K562 (cell line): Measurements from ENCODE around the gene TPBGL. TPM values are rescaled to one million over a fixed set of nuclear protein-coding genes. Genes with fewer than 3 reads are reported as not detected.

Experiments
- ATAC-seq: fragments of 200-7000 bp; cut with Tn5 transposase; 3 replicates; pipeline ENCODE4 v1.9.1; 2020; ENCODE audit warnings: moderate library complexity
- BruUV-seq: library from RNA; stranded (reverse); fragments of 400-500 nt; replicated peaks from 2 replicates; lab custom pipeline; 2021; lab: Mats Ljungman, UMichigan
- CTCF ChIA-PET: fragments of 300-600 bp; formaldehyde crosslinking; extraction: SDS; loops from one replicate; lab custom pipeline; 2021; ENCODE audit warnings: low intra/inter-chr PET ratio; lab: Yijun Ruan, JAX
- POLR2A ChIA-PET: fragments of 300-600, 350-650 bp; sonication (Branson Sonifier 250); formaldehyde crosslinking; extraction: SDS; loops from one replicate; lab custom pipeline; 2021; ENCODE audit warnings: antibody characterized with exemption, inconsistent platforms; lab: Yijun Ruan, JAX
- DNase-seq, 4 experiments: peaks; one replicate each; pipeline versions ENCODE4 v3.0.0 to v3.0.0-alpha.2; 2011 to 2018; ENCODE audit warnings: low spot score in 3 of 4, mixed read lengths in 3 of 4; ENCODE audit errors: extremely low read depth in 1 of 4
- FAIRE-seq: peaks from 2 replicates; lab custom pipeline; 2011; peaks lifted over from hg19 to GRCh38; lab: Jason Lieb, UNC
- H2AFZ ChIP-seq: 2 replicates; pipeline ENCODE4 v1.6.0; 2011; ENCODE audit warnings: low read depth, low read length, control low read depth, inconsistent platforms
- H3K27ac ChIP-seq: fragments of 200-600 bp; 3 replicates; pipeline ENCODE4 v1.8.0; 2011; ENCODE audit warnings: low read depth, mild to moderate bottlenecking, control low read depth, inconsistent platforms, low read length, moderate library complexity, mixed read lengths; ENCODE audit errors: extremely low read depth
- H3K27me3 ChIP-seq, 2 experiments: fragments of 300-600 bp in 1 of 2; 2 replicates in 1 of 2; 3 replicates in 1 of 2; pipeline versions ENCODE4 v1.6.0 to v1.8.0; 2011; ENCODE audit warnings: inconsistent platforms in 2 of 2, low read length in 2 of 2, mild to moderate bottlenecking in 1 of 2, mixed read lengths in 1 of 2, moderate library complexity in 1 of 2; ENCODE audit not compliant: control insufficient read depth in 2 of 2, insufficient read depth in 2 of 2
- H3K36me3 ChIP-seq: fragments of 300-600 bp; 3 replicates; pipeline ENCODE4 v1.8.0; 2011; ENCODE audit warnings: mild to moderate bottlenecking, low read length, inconsistent platforms; ENCODE audit not compliant: control insufficient read depth, insufficient read depth
- H3K4me1 ChIP-seq, 2 experiments: fragments of 200-600 bp in 1 of 2; replicated peaks in 1 of 2; 2 replicates in 1 of 2; 3 replicates in 1 of 2; pipeline versions ENCODE4 v1.5.1 to v1.8.0; 2011; ENCODE audit warnings: inconsistent platforms in 2 of 2, low read length in 2 of 2, mild to moderate bottlenecking in 1 of 2, mixed read lengths in 1 of 2, moderate library complexity in 1 of 2; ENCODE audit not compliant: control insufficient read depth in 2 of 2, insufficient read depth in 2 of 2
- H3K4me2 ChIP-seq: 2 replicates; pipeline ENCODE4 v1.6.1; 2011; ENCODE audit warnings: low read length, control low read depth, inconsistent platforms, mixed read lengths; ENCODE audit not compliant: insufficient read depth
- H3K4me3 ChIP-seq: fragments of 200-600 bp; sonication (generic), shearing (Covaris generic); 2 replicates; pipeline ENCODE4 v1.5.1; 2016; ENCODE audit warnings: control low read depth, inconsistent platforms
- H3K79me2 ChIP-seq: fragments of 200-600 bp; 3 replicates; pipeline ENCODE4 v1.8.0; 2011; ENCODE audit warnings: low read length, inconsistent platforms; ENCODE audit not compliant: control insufficient read depth, insufficient read depth
- H3K9ac ChIP-seq, 2 experiments: 2 replicates each; pipeline versions ENCODE4 v1.6.0 to v1.6.1; 2011; ENCODE audit warnings: low read depth in 2 of 2, low read length in 2 of 2, control low read depth in 1 of 2, inconsistent platforms in 1 of 2, mild to moderate bottlenecking in 1 of 2, mixed read lengths in 1 of 2; ENCODE audit not compliant: insufficient read depth in 1 of 2
- H3K9me1 ChIP-seq: one replicate; pipeline ENCODE4 v1.6.0; 2011; ENCODE audit warnings: inconsistent platforms, mild to moderate bottlenecking, low read length, moderate library complexity; ENCODE audit not compliant: control insufficient read depth, insufficient read depth
- H3K9me3 ChIP-seq: replicated peaks from 2 replicates; pipeline ENCODE4 v1.5.1; 2011; ENCODE audit warnings: low read depth, low read length, inconsistent platforms; ENCODE audit not compliant: control insufficient read depth, insufficient read depth
- H4K20me1 ChIP-seq: replicated peaks from 2 replicates; pipeline ENCODE4 v1.6.1; 2011; ENCODE audit warnings: low read length, inconsistent platforms, mixed read lengths; ENCODE audit not compliant: control insufficient read depth, insufficient read depth
- FOS ChIP-seq: IDR thresholded peaks from 3 replicates; pipeline ENCODE4 v1.6.1; 2011; ENCODE audit not compliant: insufficient read length; ENCODE audit errors: extremely low read depth
- HDAC1 ChIP-seq, 2 experiments: fragments of 450-650 bp; IDR thresholded peaks; 2 replicates each; pipeline ENCODE4 v1.6.1; 2016 to 2017; ENCODE audit warnings: inconsistent platforms in 1 of 2, mild to moderate bottlenecking in 1 of 2, moderate library complexity in 1 of 2
- KDM2B ChIP-seq: fragments of 250-450 bp; sonication (Bioruptor Pico); IDR thresholded peaks from 2 replicates; pipeline ENCODE4 v1.8.0; 2021; ENCODE audit warnings: mild to moderate bottlenecking, moderate library complexity
- LCOR ChIP-seq: sonication (generic); formaldehyde crosslinking; IDR thresholded peaks from 2 replicates; pipeline ENCODE4 v1.8.0; 2022; ENCODE audit warnings: mild to moderate bottlenecking, missing genetic modification reagents
- NFIX ChIP-seq: fragments of 250-450 bp; sonication (Bioruptor Pico); IDR thresholded peaks from 2 replicates; pipeline ENCODE4 v1.4.0; 2020; ENCODE audit warnings: low read depth, mild to moderate bottlenecking, moderate library complexity
- POLR2AphosphoS5 ChIP-seq: IDR thresholded peaks from 2 replicates; pipeline ENCODE4 v1.6.1; 2011; ENCODE audit warnings: mild to moderate bottlenecking, low read depth, low read length, moderate library complexity; ENCODE audit not compliant: control insufficient read depth, insufficient read depth
- TGIF2 ChIP-seq: sonication (generic); formaldehyde crosslinking; IDR thresholded peaks from 2 replicates; pipeline ENCODE4 v1.8.1; 2022; ENCODE audit warnings: mild to moderate bottlenecking, missing genetic modification reagents, moderate library complexity
- ZBTB26 ChIP-seq: fragments of 450-650 bp; formaldehyde crosslinking; IDR thresholded peaks from 2 replicates; pipeline ENCODE4 v1.4.0; 2022; ENCODE audit warnings: missing genetic modification characterization
- ZNF507 ChIP-seq: conservative IDR thresholded peaks from 2 replicates; pipeline ENCODE4 v1.6.1; 2017; ENCODE audit warnings: missing genetic modification characterization, missing compliant biosample characterization
- WGBS: fragments of 100-300 bp; shearing (Covaris generic); methylation state at CpG from one replicate; pipeline ENCODE4 v1.1.6; 2016; ENCODE audit warnings: low coverage, mixed read lengths; ENCODE audit not compliant: insufficient coverage; ENCODE audit errors: missing lambda C conversion rate; 5-methylcytosine and 5-hydroxymethylcytosine counted together
- in situ Hi-C: fragments of 300-500 bp; cut with MboI; formaldehyde crosslinking; loops from 4 replicates; pipeline ENCODE4 v1.15.0; 2018; ENCODE audit warnings: inconsistent platforms, mixed read lengths
- intact Hi-C: fragments of 100-400 bp; cut with micrococcal nuclease; formaldehyde crosslinking; loops from 2 replicates; pipeline ENCODE4 v1.14.2; 2022
- polyA plus RNA-seq, 8 experiments: library from polyadenylated mRNA; depleted of rRNA in 4 of 8; stranded (reverse) in 5 of 8; unstranded in 3 of 8; fragments of >200 nt; fragmentation: Nextera tagmentation in 2 of 8; fragmentation: Illumina TruSeq in 1 of 8; extraction: Ambion mirVana in 2 of 8; extraction: Trizol in 1 of 8; gene quantifications; 2 replicates each; pipeline versions ENCODE4 v1.2.1 to v1.2.3, GENCODE V29; 2011 to 2014; ENCODE audit warnings: inconsistent platforms in 1 of 8, missing spikeins in 1 of 8
- total RNA-seq, 7 experiments: library from RNA; depleted of rRNA in 6 of 7; stranded (reverse); fragments of >200 nt in 6 of 7; fragmentation: Illumina TruSeq in 2 of 7; extraction: Trizol in 2 of 7; gene quantifications; 2 replicates each; pipeline versions ENCODE4 v1.2.1 to v1.2.3, GENCODE V29; 2011 to 2021; ENCODE audit warnings: low replicate concordance in 1 of 7

The TPBGL gene
- total and polyA plus RNA-seq, 9 of the 15 experiments (the other 6 are each of a cell fraction or from before 2014, with no cell fraction given), result 0.04 to 0.11 (median 0.06) TPM; not detected in 6

DNA sequence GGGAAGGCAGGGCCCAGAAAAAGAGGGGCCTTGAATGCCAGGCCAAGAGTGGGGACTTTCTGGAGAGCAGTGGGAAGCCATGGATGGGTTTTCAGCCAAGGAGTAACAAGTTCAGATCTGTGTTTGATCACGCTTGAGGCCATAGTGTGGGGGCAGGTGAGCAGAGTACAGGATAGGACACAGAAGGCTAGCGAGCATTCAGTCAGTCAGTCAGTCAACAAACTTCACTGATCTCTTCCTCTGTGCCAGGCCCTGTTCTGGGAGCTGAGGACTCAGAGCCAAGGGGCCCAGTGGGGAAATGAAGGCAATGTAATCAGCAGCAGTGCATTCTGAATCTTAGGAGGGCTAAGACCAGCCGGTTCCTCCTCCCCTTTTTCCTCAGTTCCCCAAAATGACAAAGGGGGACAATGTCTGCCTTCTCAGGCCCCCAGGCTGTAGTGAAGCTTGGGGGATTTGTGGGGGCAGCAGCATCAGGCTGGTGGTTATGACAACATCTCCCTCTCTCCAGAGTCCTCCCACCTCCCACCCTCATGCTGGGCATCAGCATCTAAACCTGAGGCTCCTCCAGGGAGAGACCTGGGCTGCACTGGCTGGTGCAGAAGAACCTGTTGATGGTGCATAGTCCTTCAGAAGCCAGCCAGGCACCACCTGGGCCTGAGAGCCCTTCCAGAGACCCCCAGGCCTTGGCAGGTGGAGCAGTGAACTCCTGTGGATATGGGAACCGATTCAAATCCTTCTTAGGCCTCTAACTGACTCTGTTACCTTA, 42.9 kb upstream of the TPBGL start:
- TF ChIP-seq ZNF507 (tag) (no peak), KDM2B (CRISPR knock-in tag) (no peak), ZBTB26 (CRISPR knock-in tag) (no peak), FOS (no peak), NFIX (no peak), LCOR (CRISPR knock-in tag) (no peak), POLR2AphosphoS5 (no peak), TGIF2 (CRISPR knock-in tag) (no peak), HDAC1 (IDR thresholded peaks at IDR 0.05) (no peak)
- TF ChIP-seq, all 486 proteins: peak for 0
- Histone ChIP-seq H3K27ac (no peak overlapping the region), H3K4me2 (no peak overlapping the region), H3K36me3 (no peaks in the 10 kb centered on the region), H3K9me1 (no peaks in the 10 kb centered on the region), H3K9me3 (no peaks in the 10 kb centered on the region), H3K4me3 (no peak overlapping the region), H3K4me1 (no peaks in the 10 kb centered on the region), H4K20me1 (0 out of 2 replicates have a peak, but pooled peaks cover 4% of the 10 kb centered on the region), H3K27me3 (no peaks in the 10 kb centered on the region; a peak in 1 of 5 replicates), H2AFZ (no peak overlapping the region), H3K79me2 (no peaks in the 10 kb centered on the region), H3K9ac (no peak overlapping the region)
- no TSS peak for BruUV-seq
- in situ Hi-C loops, result no loop called here
- CTCF ChIA-PET, result no interaction called here
- FAIRE-seq (no peak), DNase-seq (no peak), ATAC-seq (no peak)
- POLR2A ChIA-PET, result no interaction called here
- 6% methylated on average over 3 of the region's 4 CpGs for WGBS
- intact Hi-C loops, result no loop called here
